ENCODE measurements around the gene TMEM192.
"Not testable (repeated sequence)": the region's sequence is repeated elsewhere in the genome, so short reads cannot be mapped to it uniquely, and the experiment has no call there.

GRCh38 chr4:165084787-165085186 lies 27.9 kb downstream of the TMEM192 start:
- not testable (repeated sequence) for TF ChIP-seq YY1 (IDR thresholded peaks at IDR 0.05; ENCODE audit: insufficient read depth, insufficient read length); SUZ12 (IDR thresholded peaks at IDR 0.05; ENCODE audit: extremely low read depth, insufficient read depth, insufficient read length); ZNF274 (IDR thresholded peaks at IDR 0.05; ENCODE audit: low read depth, low read length)

All from NT2/D1 (cell line).